Karpas-422 (cell line): ENCODE data around the gene CPA2. TPM values are rescaled to one million over a fixed set of nuclear protein-coding genes. Genes with fewer than 3 reads are reported as not detected.

Source experiments
- DNase-seq: peaks from one replicate; pipeline ENCODE4 v3.0.0-alpha.2; 2015
- H2AFZ ChIP-seq: fragments of 200-600 bp; sonication (generic); 2 replicates; pipeline ENCODE4 v1.6.1; 2014; ENCODE audit warnings: antibody characterized with exemption, low read length, mixed read lengths
- H3K27ac ChIP-seq: fragments of 200-600 bp; sonication (generic); 2 replicates; pipeline ENCODE4 v1.5.1; 2014; ENCODE audit warnings: mild to moderate bottlenecking, low read length, moderate library complexity
- H3K27me3 ChIP-seq: fragments of 200-600 bp; sonication (generic); 2 replicates; pipeline ENCODE4 v1.6.1; 2014; ENCODE audit warnings: low read length, mixed read lengths
- H3K36me3 ChIP-seq: fragments of 200-600 bp; sonication (generic); 2 replicates; pipeline ENCODE4 v1.6.1; 2014; ENCODE audit warnings: low read length, mixed read lengths; ENCODE audit not compliant: insufficient read depth
- H3K4me1 ChIP-seq: fragments of 200-600 bp; sonication (generic); 2 replicates; pipeline ENCODE4 v1.6.1; 2014; ENCODE audit warnings: mild to moderate bottlenecking, low read length, mixed read lengths
- H3K4me2 ChIP-seq: fragments of 200-600 bp; sonication (generic); 2 replicates; pipeline ENCODE4 v1.6.1; 2014; ENCODE audit warnings: low read length, low read depth, mild to moderate bottlenecking; ENCODE audit not compliant: poor library complexity, severe bottlenecking
- H3K4me3 ChIP-seq: fragments of 200-600 bp; sonication (generic); 2 replicates; pipeline ENCODE4 v1.5.1; 2014; ENCODE audit warnings: mild to moderate bottlenecking, antibody characterized with exemption, low read length, mixed read lengths
- H3K79me2 ChIP-seq: fragments of 200-600 bp; sonication (generic); 2 replicates; pipeline ENCODE4 v1.6.1; 2014; ENCODE audit warnings: mild to moderate bottlenecking, low read length, mixed read lengths
- H3K9ac ChIP-seq: fragments of 200-600 bp; sonication (generic); 2 replicates; pipeline ENCODE4 v1.6.0; 2014; ENCODE audit warnings: low read length
- H3K9me2 ChIP-seq: fragments of 200-600 bp; sonication (generic), shearing (Covaris generic); replicated peaks from 2 replicates; pipeline ENCODE4 v1.6.0; 2014; ENCODE audit warnings: mild to moderate bottlenecking, low read length, moderate library complexity; ENCODE audit not compliant: insufficient read depth
- H3K9me3 ChIP-seq: fragments of 300-700, 200-600 bp; sonication (generic); 2 replicates; pipeline ENCODE4 v1.6.1; 2014; ENCODE audit warnings: low read length, mixed read lengths
- H4K20me1 ChIP-seq: fragments of 200-600 bp; sonication (generic); 2 replicates; pipeline ENCODE4 v1.6.1; 2014; ENCODE audit warnings: mild to moderate bottlenecking, antibody characterized with exemption, low read length, low read depth; ENCODE audit not compliant: insufficient read depth
- total RNA-seq: library from RNA; depleted of rRNA; stranded (reverse); fragments of >200 nt; shearing (Covaris generic); gene quantifications from 2 replicates; pipeline ENCODE4 v1.2.3, GENCODE V29; 2014; ENCODE audit warnings: low replicate concordance

Gene CPA2
- total RNA-seq, 1 experiment from 2014 or later, result not detected

DNA sequence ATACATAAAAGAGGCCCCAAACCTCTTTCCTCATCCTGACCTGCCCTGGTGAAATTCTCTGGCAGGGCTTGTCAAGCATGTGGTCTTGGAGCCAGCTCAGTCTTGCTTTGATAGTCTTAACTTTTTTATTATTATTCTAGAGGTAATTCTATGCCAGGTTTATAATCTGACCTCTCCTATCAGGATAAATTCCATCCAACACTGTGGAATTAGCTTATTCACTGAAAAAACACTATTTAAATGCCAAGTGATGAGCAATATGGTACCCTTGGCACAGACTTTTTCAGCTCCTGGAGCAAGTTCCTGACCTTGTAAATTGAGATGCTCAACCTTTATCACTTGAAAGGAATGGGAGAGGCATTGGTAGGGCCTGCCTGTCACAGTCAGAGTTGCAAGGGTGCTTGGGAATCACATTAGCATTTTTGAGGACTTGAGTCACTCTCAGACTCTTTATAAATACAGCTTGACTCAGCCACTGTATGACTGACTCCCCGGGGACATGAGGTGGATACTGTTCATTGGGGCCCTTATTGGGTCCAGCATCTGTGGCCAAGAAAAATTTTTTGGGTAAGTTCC, 26.1 kb downstream of the CPA2 start, which contains the start of gene CPA4:
TSS of gene CPA4 (plus strand) at position 480 of the 576 bp plus-strand sequence. CDS start at position 500, 20 bp downstream.
- Histone ChIP-seq H3K27me3 (no peaks in the 10 kb centered on the region), H3K4me1 (no peaks in the 10 kb centered on the region), H3K9ac (no peak within 1 kb of the TSS), H3K4me3 (no peak within 1 kb of the TSS), H3K4me2 (no peak within 1 kb of the TSS), H2AFZ (no peak within 1 kb of the TSS), H3K36me3 (no peaks in the 10 kb centered on the region), H3K79me2 (no peaks in the 10 kb centered on the region), H3K27ac (no peak within 1 kb of the TSS), H3K9me3 (no peaks in the 10 kb centered on the region), H4K20me1 (no peaks in the 10 kb centered on the region), H3K9me2 (no peaks in the 10 kb centered on the region)
- DNase-seq, result no peak

- Histone ChIP-seq H2AFZ (no peak overlapping the region), H3K4me2 (no peak overlapping the region)
Observed at GRCh38 chr7:130293521-130293920, 26.9 kb downstream of the CPA2 start.

GRCh38 chr7:130294314-130294713, 27.7 kb downstream of the CPA2 start:
- Histone ChIP-seq H3K36me3 (no peaks in the 10 kb centered on the region), H3K4me2 (no peak overlapping the region), H3K9ac (no peak overlapping the region), H2AFZ (no peak overlapping the region), H4K20me1 (no peaks in the 10 kb centered on the region), H3K9me2 (no peaks in the 10 kb centered on the region), H3K9me3 (no peaks in the 10 kb centered on the region), H3K79me2 (no peaks in the 10 kb centered on the region), H3K4me1 (no peaks in the 10 kb centered on the region), H3K4me3 (no peak overlapping the region), H3K27ac (no peak overlapping the region), H3K27me3 (no peaks in the 10 kb centered on the region)
- no peak for DNase-seq

More at GRCh38 chr7:130293521-130293920, 26.9 kb downstream of the CPA2 start:
- Histone ChIP-seq H3K36me3 (no peaks in the 10 kb centered on the region), H3K9me2 (no peaks in the 10 kb centered on the region), H3K9ac (no peak overlapping the region), H3K27ac (no peak overlapping the region), H4K20me1 (no peaks in the 10 kb centered on the region), H3K4me1 (no peaks in the 10 kb centered on the region), H3K27me3 (no peaks in the 10 kb centered on the region), H3K9me3 (no peaks in the 10 kb centered on the region), H3K4me3 (no peak overlapping the region), H3K79me2 (no peaks in the 10 kb centered on the region)
- no peak for DNase-seq

DNA sequence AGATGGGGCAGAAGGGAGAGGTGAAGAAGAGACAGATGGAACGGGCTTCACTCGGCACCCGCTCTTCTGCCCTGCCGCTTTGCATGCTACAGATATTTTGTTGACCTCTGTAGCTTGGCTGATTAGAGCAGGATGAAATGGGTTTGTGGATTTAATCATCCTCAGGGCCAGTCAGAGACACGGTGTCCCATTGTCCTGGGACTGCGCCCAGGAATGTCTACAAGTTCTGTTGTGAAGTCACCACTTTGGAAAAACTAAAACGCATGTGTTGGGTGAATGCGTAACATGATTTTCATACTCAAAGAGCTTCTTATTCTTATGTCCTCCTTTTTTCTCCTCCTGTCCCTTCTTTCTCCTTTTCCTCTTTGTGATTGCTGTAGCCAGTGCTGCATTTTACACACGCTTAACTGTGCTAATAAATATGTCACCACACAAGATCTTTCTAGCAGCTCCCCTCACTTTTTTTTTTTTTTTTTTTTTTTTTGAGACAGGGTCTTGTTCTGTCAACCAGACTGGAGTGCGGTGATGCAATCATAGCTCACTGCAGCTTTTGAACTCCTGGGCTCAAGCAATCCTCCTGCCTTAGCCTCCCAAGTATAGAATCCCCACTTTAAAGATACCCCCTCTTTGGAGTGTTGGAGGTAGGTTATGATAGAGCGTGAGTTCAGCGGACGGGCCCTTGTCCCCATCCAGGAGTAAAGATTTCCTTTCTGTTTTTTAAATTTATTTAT, 29.7 kb downstream of the CPA2 start:
- 0 out of 2 replicates have a peak, but pooled peaks cover 2% of the 10 kb centered on the region for H3K27me3 ChIP-seq
- no peak overlapping the region for H2AFZ ChIP-seq
- H3K9ac ChIP-seq, result no peak overlapping the region
- H3K9me3 ChIP-seq, result no peaks in the 10 kb centered on the region
- DNase-seq, result no peak
- H3K4me1 ChIP-seq, result no peaks in the 10 kb centered on the region
- no peak overlapping the region for H3K4me3 ChIP-seq
- no peaks in the 10 kb centered on the region for H4K20me1 ChIP-seq
- no peaks in the 10 kb centered on the region for H3K36me3 ChIP-seq
- no peak overlapping the region for H3K4me2 ChIP-seq
- H3K27ac ChIP-seq, result no peak overlapping the region
- no peaks in the 10 kb centered on the region for H3K79me2 ChIP-seq
- H3K9me2 ChIP-seq, result no peaks in the 10 kb centered on the region

DNA sequence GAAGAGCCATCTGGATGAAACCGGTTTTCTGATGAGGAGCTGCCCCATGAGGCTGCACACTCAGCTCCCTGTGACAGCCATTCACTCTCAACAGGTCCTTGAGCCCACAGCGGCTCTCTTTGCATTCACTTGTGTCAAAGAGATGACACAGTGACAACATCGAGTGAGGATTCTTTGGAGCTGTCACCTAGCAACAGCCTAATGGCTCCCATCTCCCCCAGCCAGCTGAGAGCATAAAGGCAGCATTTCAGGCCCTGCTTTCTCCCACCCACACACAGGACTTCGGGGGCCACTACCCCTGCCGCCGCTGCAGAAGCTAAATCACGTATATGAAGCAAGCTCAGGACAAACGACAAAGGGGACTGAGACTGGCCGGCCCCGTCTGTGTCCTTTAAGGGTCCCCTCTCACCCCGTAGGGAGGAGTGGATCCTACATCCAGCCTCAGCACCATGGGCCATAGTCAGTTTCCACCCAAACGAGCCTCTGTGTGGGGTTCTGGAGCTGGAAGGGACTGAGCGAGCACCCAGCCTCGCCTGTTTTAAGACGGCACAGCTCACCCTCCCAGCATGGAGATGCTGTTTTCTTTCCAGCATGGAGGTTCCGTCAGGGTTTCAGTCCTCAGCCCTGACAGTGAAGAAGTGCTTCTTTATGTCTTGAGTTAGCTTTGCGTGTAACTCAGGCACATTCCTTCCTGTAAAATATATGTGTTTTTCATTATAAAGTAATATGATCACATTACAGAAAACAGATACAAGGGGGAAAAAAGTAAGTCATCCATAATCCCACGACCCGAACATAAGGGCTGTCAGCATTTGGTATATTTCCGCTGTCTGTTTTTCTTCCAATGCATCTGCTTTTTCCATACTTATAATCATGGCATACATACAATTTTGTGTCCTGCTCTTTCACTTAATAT, 31.2 kb downstream of the CPA2 start:
- Histone ChIP-seq H4K20me1 (no peaks in the 10 kb centered on the region), H3K36me3 (no peaks in the 10 kb centered on the region), H3K9me3 (no peaks in the 10 kb centered on the region), H3K27ac (no peak overlapping the region), H3K27me3 (0 out of 2 replicates have a peak, but pooled peaks cover 2% of the 10 kb centered on the region), H3K9me2 (no peaks in the 10 kb centered on the region), H3K9ac (no peak overlapping the region), H3K4me1 (no peaks in the 10 kb centered on the region), H2AFZ (no peak overlapping the region), H3K4me2 (no peak overlapping the region), H3K79me2 (no peaks in the 10 kb centered on the region), H3K4me3 (no peak overlapping the region)
- DNase-seq, result no peak

GRCh38 chr7:130298544-130299326, 32.1 kb downstream of the CPA2 start:
- Histone ChIP-seq H3K27ac (no peak overlapping the region), H3K79me2 (no peaks in the 10 kb centered on the region), H3K4me3 (no peak overlapping the region), H3K9ac (no peak overlapping the region), H3K4me1 (no peaks in the 10 kb centered on the region), H3K9me2 (no peaks in the 10 kb centered on the region), H3K9me3 (no peaks in the 10 kb centered on the region), H3K27me3 (0 out of 2 replicates have a peak, but pooled peaks cover 2% of the 10 kb centered on the region), H3K36me3 (no peaks in the 10 kb centered on the region), H2AFZ (no peak overlapping the region), H3K4me2 (no peak overlapping the region), H4K20me1 (no peaks in the 10 kb centered on the region)
- DNase-seq, result no peak

GRCh38 chr7:130299866-130300265, 33.2 kb downstream of the CPA2 start:
- Histone ChIP-seq H3K4me1 (no peaks in the 10 kb centered on the region), H3K4me2 (no peak overlapping the region), H3K9me3 (no peaks in the 10 kb centered on the region), H3K9me2 (no peaks in the 10 kb centered on the region), H3K27me3 (0 out of 2 replicates have a peak, but pooled peaks cover 2% of the 10 kb centered on the region), H3K36me3 (no peaks in the 10 kb centered on the region), H3K9ac (no peak overlapping the region), H4K20me1 (no peaks in the 10 kb centered on the region), H2AFZ (no peak overlapping the region), H3K27ac (no peak overlapping the region), H3K79me2 (no peaks in the 10 kb centered on the region), H3K4me3 (no peak overlapping the region)
- DNase-seq, result no peak
